GM13976 (cell line): ENCODE measurements around the gene RASGRF1.

Experiments
- DNase-seq: peaks from one replicate; pipeline ENCODE4 v3.0.0; 2012; ENCODE audit warnings: low spot score
- CTCF ChIP-seq: IDR thresholded peaks from 2 replicates; pipeline ENCODE4 v1.5.1; 2012; ENCODE audit warnings: borderline replicate concordance, mild to moderate bottlenecking; ENCODE audit not compliant: insufficient read depth; ENCODE audit errors: extremely low read depth, missing control alignments, control extremely low read depth
- in situ Hi-C: fragments of 300-500 bp; cut with MboI; formaldehyde crosslinking; loops from one replicate; pipeline ENCODE4 v1.12.0; 2022; ENCODE audit warnings: low sequenced_read_pairs, mixed read lengths, inconsistent platforms; ENCODE audit not compliant: unreplicated experiment

The RASGRF1 gene

GRCh38 chr15:78913012-78913411, 177.6 kb downstream of the RASGRF1 start:
- TF ChIP-seq CTCF, result no peak
- no peak for DNase-seq
- in situ Hi-C loops, result no loop called here

- in situ Hi-C loops, result no loop called here
- DNase-seq, result no peak
- TF ChIP-seq CTCF, result no peak
Observed at GRCh38 chr15:78912316-78912715, 178.3 kb downstream of the RASGRF1 start.

- TF ChIP-seq CTCF, result no peak
- no peak for DNase-seq
- in situ Hi-C loops, result no loop called here
Observed at GRCh38 chr15:78910271-78910670, 180.3 kb downstream of the RASGRF1 start.
